Psoas muscle (tissue), 8 donors: Measurements from ENCODE around the gene ADAMTSL2. TPM values are rescaled to one million over a fixed set of nuclear protein-coding genes. Genes with fewer than 3 reads are reported as not detected.

Source experiments
- ATAC-seq, 4 donors: fragments of 200-7000 bp; cut with Tn5 transposase; one replicate each; pipeline ENCODE4 v1.9.1; 2020; ENCODE audit warnings: moderate library complexity in 3 of 4, mild to moderate bottlenecking in 2 of 4
- DNase-seq, 2 donors: peaks; one replicate each; pipeline ENCODE4 v3.0.0-alpha.2; 2020
- H3K27ac ChIP-seq: fragments of 200-600 bp; one replicate; pipeline ENCODE4 v1.8.0; 2022
- H3K27me3 ChIP-seq, 3 donors: fragments of 200-600 bp in 1 of 3; one replicate each; pipeline versions ENCODE4 v1.6.1 to v1.8.0; 2013 to 2022; ENCODE audit warnings: low read length in 2 of 3, mild to moderate bottlenecking in 2 of 3, moderate library complexity in 1 of 3; ENCODE audit not compliant: insufficient read depth in 3 of 3
- H3K36me3 ChIP-seq, 2 donors: fragments of 200-600 bp in 1 of 2; one replicate each; pipeline versions ENCODE4 v1.6.1 to v1.8.0; 2013 to 2022; ENCODE audit warnings: low read depth in 1 of 2, mild to moderate bottlenecking in 1 of 2, moderate library complexity in 1 of 2; ENCODE audit not compliant: insufficient read depth in 1 of 2
- H3K4me1 ChIP-seq: fragments of 200-600 bp; one replicate; pipeline ENCODE4 v1.8.0; 2022
- H3K4me3 ChIP-seq: fragments of 200-600 bp; one replicate; pipeline ENCODE4 v1.8.0; 2022; ENCODE audit warnings: mild to moderate bottlenecking
- H3K9me3 ChIP-seq: fragments of 200-600 bp; one replicate; pipeline ENCODE4 v1.8.0; 2022
- CTCF ChIP-seq: fragments of 200-600 bp; IDR thresholded peaks from one replicate; pipeline ENCODE4 v1.8.0; 2022; ENCODE audit warnings: antibody characterized with exemption
- WGBS, 3 donors: extraction: QIAGEN DNeasy Blood & Tissue Kit; methylation state at CpG; one replicate each; pipeline versions ENCODE4 v1.1.6 to v1.1.7; 2013; 5-methylcytosine and 5-hydroxymethylcytosine counted together
- intact Hi-C, 2 donors: fragments of 100-400 bp; cut with DNase I; formaldehyde crosslinking; loops; one replicate each; pipeline versions ENCODE4 v1.11.0 to v1.14.2; 2022
- polyA plus RNA-seq, 3 donors: library from polyadenylated mRNA; stranded (reverse); fragments of 200-250 nt; gene quantifications; one replicate each; pipeline ENCODE4 v1.2.3, GENCODE V29; 2013
- total RNA-seq, 4 donors: library from RNA; stranded (reverse); fragmentation: NEBNext Ultra II Directional in 2 of 4; extraction: Animal tissue kit (Norgen Biotek cat#: 25700) in 2 of 4; gene quantifications; one replicate each; pipeline versions ENCODE4 v1.2.1 to v1.2.4, GENCODE V29; 2021 to 2023
- donor health status: healthy with polysubstance abuse.
- donor health status: DM: no; HTN: no; CAD: no; lungs with moderate emphysema.
- donor health status: Bipolar disorder and iron deficiency.
- donor health status: healthy.
- donor health status: DM: yes; HTN: yes; CAD: no.
- donor health status: DM: no; HTN: no; CAD: no.
- donor health status: DM: no; HTN: no; CAD: no.
- donor health status: DM: yes; HTN: yes; CAD: no.

Gene ADAMTSL2
- total and polyA plus RNA-seq, 7 donors = 0.21 to 5.4 (median 0.71) TPM

GRCh38 chr9:133616643-133617405, 82.3 kb downstream of the ADAMTSL2 start:
- ATAC-seq (no peak), DNase-seq (no peak)
- Histone ChIP-seq H3K27ac (no peak overlapping the region), H3K4me3 (no peak overlapping the region), H3K36me3 (no peaks in the 10 kb centered on the region), H3K27me3 (peaks cover 2 to 74% (median 10%) of the 10 kb centered on the region in 3 donors), H3K4me1 (no peaks in the 10 kb centered on the region), H3K9me3 (no peaks in the 10 kb centered on the region)
- intact Hi-C loops = no loop called here
- 71 to 74% (median 72%) methylated on average over 13 of the region's 13 CpGs for WGBS, 3 donors
- no peak for TF ChIP-seq CTCF

GRCh38 chr9:133618726-133619125, 84.2 kb downstream of the ADAMTSL2 start:
- DNase-seq = no peak
- no peak for TF ChIP-seq CTCF
- Histone ChIP-seq H3K27ac (no peak overlapping the region), H3K36me3 (no peaks in the 10 kb centered on the region), H3K4me3 (no peak overlapping the region), H3K9me3 (no peaks in the 10 kb centered on the region), H3K27me3 (peaks cover 2 to 76% (median 13%) of the 10 kb centered on the region in 3 donors), H3K4me1 (no peaks in the 10 kb centered on the region)
- intact Hi-C loops = no loop called here
- no peak for ATAC-seq
- 81 to 83% (median 82%) methylated on average over 10 of the region's 10 CpGs for WGBS, 3 donors

GRCh38 chr9:133619791-133620190, 85.3 kb downstream of the ADAMTSL2 start:
- DNase-seq (no peak), ATAC-seq (no peak)
- Histone ChIP-seq H3K36me3 (no peaks in the 10 kb centered on the region), H3K27me3 (peaks cover 2 to 73% (median 13%) of the 10 kb centered on the region in 3 donors), H3K9me3 (no peaks in the 10 kb centered on the region), H3K4me1 (no peaks in the 10 kb centered on the region), H3K27ac (no peak overlapping the region), H3K4me3 (no peak overlapping the region)
- 16 to 18% (median 16%) methylated on average over 8 of the region's 8 CpGs for WGBS, 3 donors
- intact Hi-C loops = no loop called here
- no peak for TF ChIP-seq CTCF

- peaks cover 2 to 63% (median 7%) of the 10 kb centered on the region in 3 donors for H3K27me3 ChIP-seq
- DNase-seq (no peak), ATAC-seq (no peak)
- H3K9me3 ChIP-seq = no peaks in the 10 kb centered on the region
- H3K27ac ChIP-seq = no peak overlapping the region
- no peak overlapping the region for H3K4me3 ChIP-seq
- no peak for TF ChIP-seq CTCF
- intact Hi-C loops = no loop called here
- H3K4me1 ChIP-seq = no peaks in the 10 kb centered on the region
- no peaks in the 10 kb centered on the region for H3K36me3 ChIP-seq
- 64 to 67% (median 65%) methylated on average over 11 of the region's 11 CpGs for WGBS, 3 donors
These were observed 87.3 kb downstream of the ADAMTSL2 start for GRCh38 chr9:133621725-133622267.
